Osteoblast (primary cell): ENCODE measurements around the gene GRAMD4. TPM values are rescaled to one million over a fixed set of nuclear protein-coding genes. Genes with fewer than 3 reads are reported as not detected.

Experiments used
- DNase-seq: peaks from one replicate; pipeline ENCODE4 v3.0.0; 2011; ENCODE audit warnings: low spot score, mixed read lengths; ENCODE audit not compliant: insufficient read length; ENCODE audit errors: missing footprints
- H2AFZ ChIP-seq: 2 replicates; pipeline ENCODE4 v1.6.0; 2011; ENCODE audit warnings: mild to moderate bottlenecking, low read length
- H3K27ac ChIP-seq: 2 replicates; pipeline ENCODE4 v1.5.1; 2011; ENCODE audit warnings: mild to moderate bottlenecking, low read depth, low read length, moderate library complexity
- H3K27me3 ChIP-seq: 2 replicates; pipeline ENCODE4 v1.6.0; 2012; ENCODE audit warnings: mild to moderate bottlenecking, control low read depth, inconsistent platforms, low read length, moderate library complexity; ENCODE audit not compliant: insufficient read depth
- H3K36me3 ChIP-seq: 2 replicates; pipeline ENCODE4 v1.5.1; 2011; ENCODE audit warnings: mild to moderate bottlenecking, low read length, control low read depth, moderate library complexity; ENCODE audit not compliant: insufficient read depth
- H3K4me1 ChIP-seq: 2 replicates; pipeline ENCODE4 v1.5.1; 2011; ENCODE audit warnings: mild to moderate bottlenecking, low read length, control low read depth, moderate library complexity; ENCODE audit not compliant: insufficient read depth
- H3K4me2 ChIP-seq: 2 replicates; pipeline ENCODE4 v1.6.0; 2011; ENCODE audit warnings: mild to moderate bottlenecking, low read length; ENCODE audit not compliant: insufficient read depth
- H3K4me3 ChIP-seq: fragments of 200-600 bp; sonication (generic); 3 replicates; pipeline ENCODE4 v1.5.1; 2012; ENCODE audit warnings: mild to moderate bottlenecking, low read length, inconsistent platforms; ENCODE audit not compliant: insufficient read depth
- H3K79me2 ChIP-seq: 2 replicates; pipeline ENCODE4 v1.6.0; 2012; ENCODE audit warnings: mild to moderate bottlenecking, low read length, control low read depth, inconsistent platforms; ENCODE audit not compliant: insufficient read depth
- H3K9me3 ChIP-seq: 2 replicates; pipeline ENCODE4 v1.5.1; 2011; ENCODE audit warnings: low read depth, low read length, control low read depth
- H4K20me1 ChIP-seq: 2 replicates; pipeline ENCODE4 v1.6.0; 2012; ENCODE audit warnings: mild to moderate bottlenecking, low read length, control low read depth; ENCODE audit not compliant: insufficient read depth
- CTCF ChIP-seq: IDR thresholded peaks from 2 replicates; pipeline ENCODE4 v1.5.1; 2011; ENCODE audit warnings: mild to moderate bottlenecking, low read depth, low read length, moderate library complexity; ENCODE audit errors: extremely low read depth
- total RNA-seq: library from RNA; depleted of rRNA; stranded (reverse); fragments of >200 nt; gene quantifications from 2 replicates; pipeline ENCODE4 v1.2.3, GENCODE V29; 2012

GRAMD4 gene
- total RNA-seq, 1 donor = 17.0 TPM

GRCh38 chr22:46625843-46626349 is 5.7 kb downstream of the GRAMD4 start:
- Histone ChIP-seq H3K4me1 (no peaks in the 10 kb centered on the region), H3K27ac (no peak overlapping the region), H3K4me3 (no peak overlapping the region), H3K4me2 (no peak overlapping the region), H3K36me3 (no peaks in the 10 kb centered on the region), H4K20me1 (peaks cover 27% of the 10 kb centered on the region), H2AFZ (no peak overlapping the region), H3K27me3 (no peaks in the 10 kb centered on the region), H3K9me3 (no peaks in the 10 kb centered on the region), H3K79me2 (no peaks in the 10 kb centered on the region)
- no peak for TF ChIP-seq CTCF
- DNase-seq = peak; percentile 69

GRCh38 chr22:46626356-46626755 is 6.2 kb downstream of the GRAMD4 start:
- Histone ChIP-seq H3K4me1 (no peaks in the 10 kb centered on the region), H3K9me3 (no peaks in the 10 kb centered on the region), H3K79me2 (no peaks in the 10 kb centered on the region), H3K4me3 (no peak overlapping the region), H4K20me1 (peaks cover 25% of the 10 kb centered on the region), H3K27me3 (no peaks in the 10 kb centered on the region), H3K27ac (no peak overlapping the region), H3K4me2 (no peak overlapping the region), H2AFZ (no peak overlapping the region), H3K36me3 (no peaks in the 10 kb centered on the region)
- no peak for TF ChIP-seq CTCF
- no peak for DNase-seq

- DNase-seq = peak; percentile 71
- H3K4me2 ChIP-seq = no peak overlapping the region
- no peak overlapping the region for H2AFZ ChIP-seq
- H3K4me3 ChIP-seq = no peak overlapping the region
- no peaks in the 10 kb centered on the region for H3K79me2 ChIP-seq
- no peak for TF ChIP-seq CTCF
- H3K27ac ChIP-seq = no peak overlapping the region
- H3K9me3 ChIP-seq = no peaks in the 10 kb centered on the region
- H3K36me3 ChIP-seq = no peaks in the 10 kb centered on the region
- H4K20me1 ChIP-seq = peaks cover 21% of the 10 kb centered on the region
- no peaks in the 10 kb centered on the region for H3K27me3 ChIP-seq
- H3K4me1 ChIP-seq = no peaks in the 10 kb centered on the region
These were observed 7.0 kb downstream of the GRAMD4 start for GRCh38 chr22:46626911-46627805.

GRCh38 chr22:46627806-46628482 is 7.8 kb downstream of the GRAMD4 start:
- Histone ChIP-seq H3K9me3 (no peaks in the 10 kb centered on the region), H3K36me3 (no peaks in the 10 kb centered on the region), H3K4me2 (no peak overlapping the region), H3K4me3 (no peak overlapping the region), H2AFZ (no peak overlapping the region), H3K4me1 (no peaks in the 10 kb centered on the region), H3K79me2 (no peaks in the 10 kb centered on the region), H3K27me3 (no peaks in the 10 kb centered on the region), H3K27ac (no peak overlapping the region), H4K20me1 (peaks cover 23% of the 10 kb centered on the region)
- TF ChIP-seq CTCF = no peak
- DNase-seq = no peak
